ENCODE measurements around the gene SGSM2. TPM values are rescaled to one million over a fixed set of nuclear protein-coding genes. Genes with fewer than 3 reads are reported as not detected.

SGSM2 gene
- total and polyA plus RNA-seq, 2 donors (not counting 1 experiment from before 2014, with no cell fraction given), result 139 to 181 TPM

GRCh38 chr17:2393954-2394749 is 56.9 kb downstream of the SGSM2 start:
- peaks cover 77% of the 10 kb centered on the region for H3K79me2 ChIP-seq (ENCODE audit: control insufficient read depth, insufficient read depth, low read length)
- H3K27ac ChIP-seq (ENCODE audit: low read length in 2 of 2), result peak overlapping the region in 1 of 2 donors; percentile 52
- peaks cover 82% of the 10 kb centered on the region for H4K20me1 ChIP-seq (ENCODE audit: control insufficient read depth, insufficient read depth, low read length, poor library complexity, severe bottlenecking)
- 35% methylated on average over 36 of the region's 53 CpGs for WGBS (ENCODE audit: insufficient coverage)
- CTCF ChIA-PET, result interaction anchor here (1.2 to 5.1 kb wide), 3 partner anchors 8 to 22 kb away, joined by 8 to 69 read pairs (median 40); no protein-coding TSS in a partner anchor
- no peaks in the 10 kb centered on the region for H3K27me3 Mint-ChIP-seq
- H3K4me3 ChIP-seq (ENCODE audit: control extremely low read depth in 1 of 5, extremely low read depth in 1 of 5, insufficient read depth in 1 of 5, low read depth in 2 of 5, low read length in 4 of 5), result peak overlapping the region in 3 of 5 experiments; percentile 29 to 48 (median 33)
- H3K9me3 Mint-ChIP-seq (ENCODE audit: insufficient read depth), result no peaks in the 10 kb centered on the region
- intact Hi-C loops (cut with micrococcal nuclease), result loop anchor here (2.0 to 5.0 kb wide), 5 partner anchors 57 to 1207 kb away; partner anchors contain the start of genes METTL16, OVCA2, SGSM2 and TSR1
- H3K4me3 Mint-ChIP-seq, result peak overlapping the region; percentile 75
- H3K4me1 ChIP-seq (ENCODE audit: control insufficient read depth in 2 of 2, insufficient read depth in 2 of 2, low read length in 2 of 2), result peaks cover 58 to 74% of the 10 kb centered on the region in 2 donors
- peak overlapping the region; percentile 96 for H3K4me2 ChIP-seq (replicated peaks; ENCODE audit: low read depth, low read length, poor library complexity, severe bottlenecking)
- no peak overlapping the region for H2AFZ ChIP-seq (ENCODE audit: insufficient read depth, low read depth, low read length, poor library complexity, severe bottlenecking)
- POLR2A ChIA-PET, result interaction anchor here (0.6 to 3.4 kb wide), 7 partner anchors 8 to 420 kb away, joined by 3 to 51 read pairs (median 6); partner anchors contain the start of genes SGSM2 and TSR1
- DNase-seq (no peak), ATAC-seq (ENCODE audit: low read depth) (no peak)
- H3K27me3 ChIP-seq (replicated peaks in 1 of 4; ENCODE audit: control extremely low read depth in 1 of 4, control insufficient read depth in 3 of 4, insufficient read depth in 4 of 4, low read length in 3 of 4), result no peaks in the 10 kb centered on the region
- no peaks in the 10 kb centered on the region for H3K36me3 ChIP-seq (replicated peaks in 1 of 2; ENCODE audit: control extremely low read depth in 1 of 2, control insufficient read depth in 1 of 2, extremely low read depth in 1 of 2, insufficient read depth in 2 of 2, low read length in 1 of 2)
- TF ChIP-seq, protein P1, sequence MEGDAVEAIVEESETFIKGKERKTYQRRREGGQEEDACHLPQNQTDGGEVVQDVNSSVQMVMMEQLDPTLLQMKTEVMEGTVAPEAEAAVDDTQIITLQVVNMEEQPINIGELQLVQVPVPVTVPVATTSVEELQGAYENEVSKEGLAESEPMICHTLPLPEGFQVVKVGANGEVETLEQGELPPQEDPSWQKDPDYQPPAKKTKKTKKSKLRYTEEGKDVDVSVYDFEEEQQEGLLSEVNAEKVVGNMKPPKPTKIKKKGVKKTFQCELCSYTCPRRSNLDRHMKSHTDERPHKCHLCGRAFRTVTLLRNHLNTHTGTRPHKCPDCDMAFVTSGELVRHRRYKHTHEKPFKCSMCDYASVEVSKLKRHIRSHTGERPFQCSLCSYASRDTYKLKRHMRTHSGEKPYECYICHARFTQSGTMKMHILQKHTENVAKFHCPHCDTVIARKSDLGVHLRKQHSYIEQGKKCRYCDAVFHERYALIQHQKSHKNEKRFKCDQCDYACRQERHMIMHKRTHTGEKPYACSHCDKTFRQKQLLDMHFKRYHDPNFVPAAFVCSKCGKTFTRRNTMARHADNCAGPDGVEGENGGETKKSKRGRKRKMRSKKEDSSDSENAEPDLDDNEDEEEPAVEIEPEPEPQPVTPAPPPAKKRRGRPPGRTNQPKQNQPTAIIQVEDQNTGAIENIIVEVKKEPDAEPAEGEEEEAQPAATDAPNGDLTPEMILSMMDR (IDR thresholded peaks at IDR 0.05), result no peak
- no peak for TF ChIP-seq EZH2 (IDR thresholded peaks at IDR 0.05; ENCODE audit: borderline replicate concordance, insufficient read depth, low read depth, low read length, poor library complexity, severe bottlenecking)
- H3K9me3 ChIP-seq (ENCODE audit: control extremely low read depth in 1 of 3, control insufficient read depth in 2 of 3, insufficient read depth in 1 of 3, low read length in 2 of 3), result no peaks in the 10 kb centered on the region
- peak overlapping the region; percentile 54 for H3K9ac ChIP-seq (ENCODE audit: low read length)
- H3K4me1 Mint-ChIP-seq, result peaks cover 70% of the 10 kb centered on the region
- peak overlapping the region; percentile 74 for H3K27ac Mint-ChIP-seq
